Type B pancreatic cell (in vitro differentiated cells): ENCODE results near the gene DGKI. TPM values are rescaled to one million over a fixed set of nuclear protein-coding genes. Genes with fewer than 3 reads are reported as not detected.

ENCODE experiments used
- DNase-seq: peaks from one replicate; pipeline ENCODE4 v3.0.0; 2021; ENCODE audit warnings: mixed read lengths; ENCODE audit not compliant: unreplicated experiment; ENCODE audit errors: extremely low spot score
- H3K27ac Mint-ChIP-seq: 2 replicates; pipeline ENCODE4 v1.8.0; 2021; ENCODE audit warnings: mild to moderate bottlenecking, mixed read lengths
- H3K27me3 Mint-ChIP-seq: 2 replicates; pipeline ENCODE4 v1.8.0; 2021; ENCODE audit warnings: mixed read lengths
- H3K36me3 Mint-ChIP-seq: 2 replicates; pipeline ENCODE4 v1.8.0; 2021; ENCODE audit warnings: mixed read lengths
- H3K4me1 Mint-ChIP-seq: one replicate; pipeline ENCODE4 v1.8.0; 2021; ENCODE audit warnings: mixed read lengths; ENCODE audit not compliant: unreplicated experiment
- H3K4me3 Mint-ChIP-seq: 2 replicates; pipeline ENCODE4 v1.8.0; 2021; ENCODE audit warnings: mild to moderate bottlenecking, mixed read lengths
- H3K9me3 Mint-ChIP-seq: 2 replicates; pipeline ENCODE4 v1.8.0; 2021; ENCODE audit warnings: mixed read lengths
- total RNA-seq: library from RNA; stranded (reverse); gene quantifications from 2 replicates; pipeline ENCODE4 v1.2.1, GENCODE V29; 2021; ENCODE audit warnings: low replicate concordance
- TF ChIP-seq, protein P1 (sequence below): fragments of 200-600 bp; sonication (generic); conservative IDR thresholded peaks from 2 replicates; pipeline ENCODE4 v1.5.0; 2021; ENCODE audit warnings: antibody characterized with exemption, mild to moderate bottlenecking

The DGKI gene
- total RNA-seq, 1 donor from 2014 or later: 2.8 TPM

DNA sequence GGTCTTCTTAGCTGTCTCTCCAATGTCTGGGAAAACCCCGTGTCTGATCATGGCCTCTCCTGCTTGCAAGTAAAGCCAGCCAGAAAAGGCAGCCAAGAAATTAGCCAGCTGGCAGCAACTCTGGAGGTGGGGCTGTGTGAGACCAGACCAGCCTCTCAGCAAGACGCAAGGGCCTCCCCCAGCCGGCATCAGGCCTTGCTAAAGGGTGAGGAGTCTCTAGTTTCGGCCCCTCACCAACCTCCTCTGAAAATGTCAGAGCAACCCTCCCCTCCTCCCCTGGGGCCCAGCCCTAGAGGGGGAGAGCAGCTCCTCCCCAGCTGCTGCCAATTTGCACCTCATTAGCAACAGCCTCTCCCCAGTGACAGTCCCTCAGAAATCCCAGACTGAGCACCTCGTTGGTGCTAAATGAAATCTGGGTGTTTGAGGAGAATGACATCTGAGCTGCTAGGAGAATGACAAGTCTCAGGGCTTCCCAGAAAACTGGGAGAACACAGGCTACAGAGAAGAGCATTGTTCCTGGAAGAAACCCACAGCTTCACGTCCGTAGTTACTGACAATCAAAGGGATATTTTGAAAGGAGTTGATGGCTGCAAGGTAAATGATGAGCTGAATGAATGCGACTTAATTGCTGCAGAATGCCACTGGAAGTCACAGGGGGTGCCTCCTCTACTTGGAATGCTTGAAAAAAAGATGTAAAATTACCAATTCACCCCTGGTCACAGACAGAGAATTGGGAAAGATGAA is 25.9 kb downstream of the DGKI start:
- H3K9me3 Mint-ChIP-seq: no peaks in the 10 kb centered on the region
- no peak overlapping the region for H3K4me3 Mint-ChIP-seq
- TF ChIP-seq, protein P1, sequence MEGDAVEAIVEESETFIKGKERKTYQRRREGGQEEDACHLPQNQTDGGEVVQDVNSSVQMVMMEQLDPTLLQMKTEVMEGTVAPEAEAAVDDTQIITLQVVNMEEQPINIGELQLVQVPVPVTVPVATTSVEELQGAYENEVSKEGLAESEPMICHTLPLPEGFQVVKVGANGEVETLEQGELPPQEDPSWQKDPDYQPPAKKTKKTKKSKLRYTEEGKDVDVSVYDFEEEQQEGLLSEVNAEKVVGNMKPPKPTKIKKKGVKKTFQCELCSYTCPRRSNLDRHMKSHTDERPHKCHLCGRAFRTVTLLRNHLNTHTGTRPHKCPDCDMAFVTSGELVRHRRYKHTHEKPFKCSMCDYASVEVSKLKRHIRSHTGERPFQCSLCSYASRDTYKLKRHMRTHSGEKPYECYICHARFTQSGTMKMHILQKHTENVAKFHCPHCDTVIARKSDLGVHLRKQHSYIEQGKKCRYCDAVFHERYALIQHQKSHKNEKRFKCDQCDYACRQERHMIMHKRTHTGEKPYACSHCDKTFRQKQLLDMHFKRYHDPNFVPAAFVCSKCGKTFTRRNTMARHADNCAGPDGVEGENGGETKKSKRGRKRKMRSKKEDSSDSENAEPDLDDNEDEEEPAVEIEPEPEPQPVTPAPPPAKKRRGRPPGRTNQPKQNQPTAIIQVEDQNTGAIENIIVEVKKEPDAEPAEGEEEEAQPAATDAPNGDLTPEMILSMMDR: no peak
- no peak for DNase-seq
- H3K4me1 Mint-ChIP-seq: peaks cover 19% of the 10 kb centered on the region
- H3K27ac Mint-ChIP-seq: no peak overlapping the region
- no peaks in the 10 kb centered on the region for H3K36me3 Mint-ChIP-seq
- peaks cover 5% of the 10 kb centered on the region for H3K27me3 Mint-ChIP-seq

DNA sequence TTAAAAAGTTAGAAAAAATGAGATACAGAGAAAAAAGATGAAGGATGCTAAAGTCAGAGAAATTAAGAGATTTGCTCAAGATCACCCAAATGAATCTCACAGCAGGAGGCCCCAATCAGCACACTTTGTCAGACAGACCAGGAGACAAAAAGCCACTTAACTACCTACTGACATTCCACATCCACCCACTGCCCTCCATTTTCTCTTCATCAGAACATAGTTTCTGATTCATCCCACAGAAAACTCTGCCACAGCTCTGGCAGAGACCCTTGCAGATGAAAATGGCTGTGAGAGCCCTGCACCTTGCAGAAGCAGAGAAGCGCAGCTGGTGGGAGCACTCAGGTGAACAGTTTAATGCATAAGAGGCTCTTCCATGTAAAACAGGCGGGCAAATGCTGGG is 26.6 kb downstream of the DGKI start:
- Mint-ChIP-seq H3K9me3 (no peaks in the 10 kb centered on the region), H3K27ac (no peak overlapping the region), H3K4me3 (no peak overlapping the region), H3K36me3 (no peaks in the 10 kb centered on the region), H3K27me3 (peaks cover 5% of the 10 kb centered on the region), H3K4me1 (peaks cover 19% of the 10 kb centered on the region)
- TF ChIP-seq, protein P1: no peak
- DNase-seq: no peak

DNA sequence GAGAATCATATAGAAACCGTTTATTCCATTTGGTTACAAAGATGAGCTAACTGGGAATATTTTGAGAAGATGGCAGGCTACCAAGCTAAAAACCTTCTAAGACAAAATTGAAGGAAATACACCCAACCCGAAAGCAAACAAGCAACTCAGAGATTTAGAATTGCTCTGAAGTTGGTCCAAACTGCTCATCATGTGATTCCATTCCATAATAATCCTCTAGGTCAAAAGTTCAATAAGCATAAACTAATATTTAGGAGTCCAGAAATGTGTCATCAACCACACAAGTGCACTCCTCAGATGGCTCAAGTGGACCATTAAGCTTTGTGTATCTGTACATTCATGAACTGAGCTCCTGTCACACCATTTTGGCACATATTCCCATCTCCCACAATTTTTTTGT is 28.7 kb downstream of the DGKI start:
- TF ChIP-seq, protein P1: no peak
- no peaks in the 10 kb centered on the region for H3K36me3 Mint-ChIP-seq
- H3K27me3 Mint-ChIP-seq: peaks cover 5% of the 10 kb centered on the region
- no peak overlapping the region for H3K27ac Mint-ChIP-seq
- H3K9me3 Mint-ChIP-seq: no peaks in the 10 kb centered on the region
- peaks cover 19% of the 10 kb centered on the region for H3K4me1 Mint-ChIP-seq
- DNase-seq: no peak
- H3K4me3 Mint-ChIP-seq: no peak overlapping the region

DNA sequence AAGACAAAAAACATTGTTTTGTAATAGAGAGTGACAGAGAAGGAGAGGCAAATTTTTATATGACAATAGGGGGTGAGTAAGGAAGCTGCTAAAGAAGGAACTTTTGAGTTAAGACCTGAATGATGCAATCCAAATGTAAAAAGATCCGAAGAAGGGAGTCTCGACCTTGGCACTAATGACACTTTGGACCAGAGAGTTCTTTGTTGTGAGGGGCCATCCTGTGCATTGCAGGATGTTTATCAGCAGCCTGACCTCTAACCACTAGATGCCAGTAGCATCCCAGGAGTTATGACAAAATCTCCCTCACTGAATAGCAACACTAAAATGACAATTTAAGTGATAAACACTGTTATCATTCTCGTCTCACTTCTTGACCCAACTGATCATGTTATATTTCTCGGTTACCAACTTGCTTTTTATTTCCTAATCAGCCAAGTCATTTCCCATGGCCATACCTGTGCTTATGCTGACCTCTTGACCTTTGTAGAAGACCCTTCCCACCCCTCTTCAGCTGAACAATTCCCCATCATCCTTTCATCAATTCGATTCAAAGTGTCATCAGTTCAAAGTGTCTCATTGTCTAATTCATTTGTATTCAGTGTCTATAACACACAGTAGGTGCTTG is 30.0 kb downstream of the DGKI start:
- Mint-ChIP-seq H3K9me3 (no peaks in the 10 kb centered on the region), H3K4me1 (peaks cover 18% of the 10 kb centered on the region), H3K27ac (no peak overlapping the region), H3K4me3 (no peak overlapping the region), H3K27me3 (peaks cover 5% of the 10 kb centered on the region), H3K36me3 (no peaks in the 10 kb centered on the region)
- DNase-seq: no peak
- TF ChIP-seq, protein P1: peak; percentile 29

DNA sequence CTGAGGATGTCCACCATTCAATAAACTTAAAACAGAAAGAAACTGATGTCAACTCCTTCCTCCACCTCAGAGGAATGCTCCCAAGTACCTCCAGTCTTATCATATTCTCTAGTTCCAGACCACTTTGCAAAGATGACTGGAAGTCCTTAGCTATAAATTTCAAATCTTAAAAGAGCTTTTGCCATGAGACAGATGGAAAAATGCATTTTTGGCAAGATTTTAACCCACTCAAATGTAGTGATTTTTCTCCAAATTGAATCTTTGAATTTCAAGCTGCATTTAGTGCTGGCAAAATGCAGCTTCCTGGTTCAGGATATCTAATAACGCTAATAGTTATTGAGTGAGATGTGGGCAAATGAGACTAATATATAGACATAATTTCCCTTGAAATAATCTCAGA is 33.2 kb downstream of the DGKI start:
- Mint-ChIP-seq H3K36me3 (no peaks in the 10 kb centered on the region), H3K4me3 (no peak overlapping the region)

More for the DNA sequence above, 33.2 kb downstream of the DGKI start:
- DNase-seq: no peak
- TF ChIP-seq, protein P1: no peak
- Mint-ChIP-seq H3K9me3 (no peaks in the 10 kb centered on the region), H3K4me1 (no peaks in the 10 kb centered on the region), H3K27me3 (no peaks in the 10 kb centered on the region), H3K27ac (no peak overlapping the region)
